Measurements from ENCODE around the gene CD53.

- TF ChIP-seq CTCF (IDR thresholded peaks at IDR 0.05; ENCODE audit: low read depth, low read length, missing input control), result no peak
- no peak for TF ChIP-seq REST (IDR thresholded peaks at IDR 0.05)
- no peak for TF ChIP-seq YY1 (IDR thresholded peaks at IDR 0.05)
- no peak for TF ChIP-seq JUND (IDR thresholded peaks at IDR 0.05)
- no peak for TF ChIP-seq TAF1 (conservative IDR thresholded peaks at IDR 0.05)
- TF ChIP-seq GABPA (IDR thresholded peaks at IDR 0.05 in 1 of 2, conservative IDR thresholded peaks at IDR 0.05 in 1 of 2), result no peak
- no peak for TF ChIP-seq RAD21 (IDR thresholded peaks at IDR 0.05)
- no peak for TF ChIP-seq SP1 (IDR thresholded peaks at IDR 0.05)
- TF ChIP-seq MAX (IDR thresholded peaks at IDR 0.05), result no peak
- TF ChIP-seq HNF4G (IDR thresholded peaks at IDR 0.05), result no peak
- no peak for TF ChIP-seq EGR1 (IDR thresholded peaks at IDR 0.05; ENCODE audit: low read depth in 2 of 2)
These were observed 14.7 kb upstream of the CD53 start for GRCh38 chr1:110857964-110858948.
